ENCODE measurements around the gene IFNA10.
"Not testable (repeated sequence)": the region's sequence is repeated elsewhere in the genome, so short reads cannot be mapped to it uniquely, and the experiment has no call there.

IFNA10 gene

DNA sequence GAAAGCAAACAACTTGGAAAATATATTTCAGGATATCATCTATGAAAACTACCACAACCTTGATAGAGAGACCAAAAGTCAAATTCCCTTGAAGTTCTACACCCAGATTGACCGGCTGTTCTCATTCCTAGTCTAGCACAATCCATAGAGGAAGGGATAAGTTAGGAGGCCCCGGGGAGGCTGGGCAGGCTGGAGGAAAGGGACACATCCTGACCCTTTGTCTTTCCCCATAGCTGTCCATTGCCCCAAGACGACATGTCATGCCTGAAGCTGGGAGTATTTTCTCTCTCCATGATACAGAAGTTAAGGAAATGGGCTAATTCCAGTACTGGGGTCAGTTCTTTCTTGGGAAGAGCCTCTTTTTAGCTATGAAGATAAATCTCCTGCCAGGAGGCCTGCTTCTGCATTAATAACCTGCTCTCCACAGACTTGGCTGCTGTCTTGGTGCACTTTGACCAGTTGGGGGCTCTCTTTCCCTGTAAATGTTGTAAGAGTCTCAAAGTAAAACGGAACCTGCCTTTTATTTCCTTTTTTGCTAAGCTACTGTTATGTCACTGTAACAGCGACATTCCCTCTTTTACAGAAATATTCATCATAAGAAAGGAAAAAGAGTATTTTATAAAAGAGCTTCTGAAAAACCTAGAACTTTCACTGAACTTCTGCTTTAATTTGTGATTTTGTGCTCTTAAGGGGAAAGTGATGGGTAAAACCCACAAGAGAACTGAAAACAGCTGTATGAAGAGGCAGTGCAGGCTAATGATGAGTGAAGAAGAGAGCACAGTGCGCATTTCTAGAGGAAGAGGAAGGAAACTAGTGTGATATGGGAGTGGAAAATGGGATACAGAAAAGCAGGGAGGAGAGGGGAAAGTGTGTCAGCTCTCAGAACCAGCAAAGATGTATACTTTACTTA, 11.8 kb downstream of the IFNA10 start:
- DNase-seq (ENCODE audit: low spot score), result not testable (repeated sequence)

DNA sequence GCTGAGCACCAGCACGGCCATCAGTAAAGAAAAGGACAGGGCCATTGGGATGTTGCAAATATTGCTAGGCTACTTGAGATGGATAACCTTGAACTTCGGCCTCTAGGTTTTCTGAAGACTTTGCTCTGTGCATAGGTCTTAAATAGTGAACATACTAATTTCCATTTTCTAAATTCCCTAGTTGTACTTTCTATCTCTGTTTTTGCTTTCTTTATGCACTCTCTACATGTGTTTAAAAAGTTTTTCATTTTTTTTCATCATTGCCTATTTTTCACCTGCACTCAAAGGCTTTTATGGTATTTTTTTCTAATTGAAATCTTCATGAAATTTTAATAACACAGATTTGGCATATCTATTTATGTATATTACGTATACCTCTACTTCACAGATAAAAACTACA, 19.5 kb downstream of the IFNA10 start, which contains the start of gene IFNA4:
IFNA4 (minus strand) TSS at position 101 of the 400 bp plus-strand sequence; CDS start at position 45, 56 bp downstream.
- DNase-seq (ENCODE audit: low spot score), result not testable (repeated sequence)

DNA sequence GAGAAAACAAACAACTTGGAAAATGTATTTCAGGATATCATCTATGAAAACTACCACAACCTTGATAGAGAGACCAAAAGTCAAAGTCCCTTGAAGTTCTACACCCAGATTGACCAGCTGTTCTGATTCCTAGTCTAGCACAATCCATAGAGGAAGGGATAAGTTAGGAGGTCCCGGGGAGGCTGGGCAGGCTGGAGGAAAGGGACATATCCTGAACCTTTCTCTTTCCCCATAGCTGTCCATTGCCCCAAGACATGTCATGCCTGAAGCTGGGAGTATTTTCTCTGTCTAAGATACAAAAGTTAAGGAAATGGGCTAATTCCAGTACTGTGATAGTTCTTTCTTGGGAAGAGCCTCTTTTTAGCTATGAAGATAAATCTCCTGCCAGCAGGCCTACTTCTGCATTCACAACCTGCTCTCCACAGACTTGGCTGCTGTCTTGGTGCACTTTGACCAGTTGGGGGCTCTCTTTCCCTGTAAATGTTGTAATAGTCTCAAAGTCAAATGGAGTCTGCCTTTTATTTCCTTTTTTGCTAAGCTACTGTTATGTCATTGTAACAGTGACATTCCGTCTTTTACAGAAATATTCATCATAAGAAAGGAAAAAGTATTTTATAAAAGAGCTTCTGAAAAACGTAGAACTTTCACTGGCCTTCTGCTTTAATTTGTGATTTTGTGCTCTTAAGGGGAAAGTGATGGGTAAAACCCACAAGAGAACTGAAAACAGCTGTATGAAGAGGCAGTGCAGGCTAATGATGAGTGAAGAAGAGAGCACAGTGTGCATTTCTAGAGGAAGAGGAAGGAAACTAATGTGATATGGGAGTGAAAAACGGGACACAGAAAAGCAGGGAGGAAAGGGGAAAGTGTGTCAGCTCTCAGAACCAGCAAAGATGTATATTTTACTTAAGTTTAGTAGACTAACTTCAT, 23.9 kb downstream of the IFNA10 start:
- not testable (repeated sequence) for DNase-seq (ENCODE audit: low spot score)

GRCh38 chr9:21174671-21175070, 32.3 kb downstream of the IFNA10 start:
- DNase-seq (ENCODE audit: low spot score), result no peak

- no peak for DNase-seq (ENCODE audit: low spot score)
These were observed 34.8 kb downstream of the IFNA10 start for GRCh38 chr9:21172156-21172555.

GRCh38 chr9:21171351-21171750, 35.6 kb downstream of the IFNA10 start:
- no peak for DNase-seq (ENCODE audit: low spot score)

DNA sequence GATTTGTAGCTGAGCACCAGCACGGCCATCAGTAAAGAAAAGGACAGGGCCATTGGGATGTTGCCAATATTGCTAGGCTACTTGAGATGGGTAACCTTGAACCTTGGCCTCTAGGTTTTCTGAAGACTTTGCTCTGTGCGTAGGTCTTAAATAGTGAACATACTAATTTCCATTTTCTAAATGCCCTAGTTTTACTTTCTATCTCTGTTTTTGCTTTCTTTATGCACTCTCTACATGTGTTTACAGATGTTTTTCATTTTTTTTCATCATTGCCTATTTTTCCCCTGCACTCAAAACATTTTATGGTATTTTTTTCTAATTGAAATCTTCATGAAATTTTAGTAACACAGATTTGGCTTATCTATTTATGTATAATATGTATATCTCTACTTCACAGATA, 40.4 kb downstream of the IFNA10 start, which contains the start of gene IFNA21:
IFNA21 (minus strand) TSS at position 101 of the 400 bp plus-strand sequence; CDS start at position 53, 48 bp downstream.
- not testable (repeated sequence) for DNase-seq (ENCODE audit: low spot score)

GRCh38 chr9:21165516-21165915, 41.4 kb downstream of the IFNA10 start:
- no peak for DNase-seq (ENCODE audit: low spot score)

DNA sequence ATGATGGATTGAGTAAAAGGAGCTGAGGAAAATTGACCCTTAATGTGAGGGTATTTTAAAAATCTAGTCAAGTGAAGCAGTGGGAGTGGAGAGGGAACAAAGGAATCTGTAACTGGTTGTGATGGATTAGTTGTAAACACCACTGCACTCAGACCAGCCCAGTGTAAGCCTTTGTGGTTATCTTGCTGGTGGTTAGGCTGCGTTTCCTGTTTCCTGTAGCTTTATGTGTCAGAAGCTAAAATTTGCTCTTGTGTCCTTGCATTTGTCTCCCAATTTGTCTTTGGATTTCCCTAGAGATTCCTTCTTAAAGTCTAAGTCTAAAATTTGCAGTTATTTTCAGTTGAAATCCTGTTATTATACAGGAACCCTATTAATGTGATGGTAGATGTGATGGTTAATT, 46.8 kb downstream of the IFNA10 start:
- no peak for DNase-seq (ENCODE audit: low spot score)

Measured in germinal center (tissue), 1 donor.